BE2C (cell line): Measurements from ENCODE around the gene MRPS11.

Experiments used
- DNase-seq: peaks from one replicate; pipeline ENCODE4 v3.0.0-alpha.2; 2020
- H3K27me3 ChIP-seq: fragments of 250-450 bp; sonication (Bioruptor Pico); 2 replicates; pipeline ENCODE4 v1.5.1; 2020; ENCODE audit warnings: mild to moderate bottlenecking
- H3K36me3 ChIP-seq: fragments of 250-450 bp; sonication (Bioruptor Pico); 2 replicates; pipeline ENCODE4 v1.5.1; 2020; ENCODE audit warnings: mild to moderate bottlenecking
- H3K4me1 ChIP-seq: fragments of 250-450 bp; sonication (Bioruptor Pico); 2 replicates; pipeline ENCODE4 v1.5.1; 2020
- H3K4me3 ChIP-seq: 2 replicates; pipeline ENCODE4 v1.5.1; 2011; ENCODE audit warnings: low read depth, low read length
- H3K9me3 ChIP-seq: fragments of 250-450 bp; sonication (Bioruptor Pico); 2 replicates; pipeline ENCODE4 v1.5.1; 2020
- TF ChIP-seq, protein P1 (sequence below): IDR thresholded peaks from 2 replicates; pipeline ENCODE4 v1.5.1; 2012; ENCODE audit warnings: mild to moderate bottlenecking, low read depth, low read length

MRPS11 gene

DNA sequence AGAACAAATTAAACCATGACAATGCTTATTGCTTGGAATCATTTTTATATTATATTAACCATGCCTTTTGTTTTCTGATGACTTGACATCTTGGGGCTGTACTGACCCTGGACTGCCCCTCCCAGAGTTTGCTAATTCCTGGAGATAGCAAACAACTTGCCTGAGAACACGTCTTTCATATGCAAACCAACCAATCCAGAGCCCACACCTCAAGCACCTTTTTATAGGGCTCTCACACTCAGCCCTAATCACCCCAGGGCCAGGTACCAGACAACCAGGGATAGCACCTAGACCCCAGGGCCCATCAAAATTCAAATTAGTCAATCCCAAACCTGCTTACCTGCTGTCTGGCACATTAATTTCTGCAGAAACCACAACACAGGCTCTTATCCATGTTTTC, 36.9 kb downstream of the MRPS11 start:
- Histone ChIP-seq H3K36me3 (no peaks in the 10 kb centered on the region), H3K4me3 (no peak overlapping the region)
- TF ChIP-seq, protein P1, sequence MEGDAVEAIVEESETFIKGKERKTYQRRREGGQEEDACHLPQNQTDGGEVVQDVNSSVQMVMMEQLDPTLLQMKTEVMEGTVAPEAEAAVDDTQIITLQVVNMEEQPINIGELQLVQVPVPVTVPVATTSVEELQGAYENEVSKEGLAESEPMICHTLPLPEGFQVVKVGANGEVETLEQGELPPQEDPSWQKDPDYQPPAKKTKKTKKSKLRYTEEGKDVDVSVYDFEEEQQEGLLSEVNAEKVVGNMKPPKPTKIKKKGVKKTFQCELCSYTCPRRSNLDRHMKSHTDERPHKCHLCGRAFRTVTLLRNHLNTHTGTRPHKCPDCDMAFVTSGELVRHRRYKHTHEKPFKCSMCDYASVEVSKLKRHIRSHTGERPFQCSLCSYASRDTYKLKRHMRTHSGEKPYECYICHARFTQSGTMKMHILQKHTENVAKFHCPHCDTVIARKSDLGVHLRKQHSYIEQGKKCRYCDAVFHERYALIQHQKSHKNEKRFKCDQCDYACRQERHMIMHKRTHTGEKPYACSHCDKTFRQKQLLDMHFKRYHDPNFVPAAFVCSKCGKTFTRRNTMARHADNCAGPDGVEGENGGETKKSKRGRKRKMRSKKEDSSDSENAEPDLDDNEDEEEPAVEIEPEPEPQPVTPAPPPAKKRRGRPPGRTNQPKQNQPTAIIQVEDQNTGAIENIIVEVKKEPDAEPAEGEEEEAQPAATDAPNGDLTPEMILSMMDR: no peak

DNA sequence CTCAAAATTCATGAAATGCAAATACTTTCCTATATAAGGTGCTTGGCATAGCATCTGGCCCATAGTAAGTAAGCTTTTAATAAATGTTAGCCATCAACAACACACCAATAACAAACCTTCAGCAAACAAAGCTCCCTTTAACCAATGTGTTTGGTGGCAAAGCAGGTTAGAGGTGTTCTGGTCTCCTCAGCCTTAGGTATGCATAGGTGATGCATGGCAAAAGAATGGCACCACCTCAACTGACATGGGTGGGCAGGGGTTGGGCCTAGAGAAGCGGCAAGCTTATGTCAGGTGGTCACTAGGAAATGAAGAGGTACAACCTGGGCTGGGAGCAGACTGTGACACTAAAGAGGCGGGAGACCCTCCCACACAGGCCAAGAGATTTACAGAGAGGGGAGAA, 38.2 kb downstream of the MRPS11 start:
- Histone ChIP-seq H3K9me3 (no peaks in the 10 kb centered on the region), H3K4me3 (no peak overlapping the region), H3K36me3 (peaks cover 6% of the 10 kb centered on the region), H3K4me1 (no peaks in the 10 kb centered on the region), H3K27me3 (no peaks in the 10 kb centered on the region)
- no peak for DNase-seq
- TF ChIP-seq, protein P1: no peak

More for the DNA sequence above, 36.9 kb downstream of the MRPS11 start:
- H3K4me1 ChIP-seq: no peaks in the 10 kb centered on the region
- no peaks in the 10 kb centered on the region for H3K9me3 ChIP-seq
- no peaks in the 10 kb centered on the region for H3K27me3 ChIP-seq
- no peak for DNase-seq

DNA sequence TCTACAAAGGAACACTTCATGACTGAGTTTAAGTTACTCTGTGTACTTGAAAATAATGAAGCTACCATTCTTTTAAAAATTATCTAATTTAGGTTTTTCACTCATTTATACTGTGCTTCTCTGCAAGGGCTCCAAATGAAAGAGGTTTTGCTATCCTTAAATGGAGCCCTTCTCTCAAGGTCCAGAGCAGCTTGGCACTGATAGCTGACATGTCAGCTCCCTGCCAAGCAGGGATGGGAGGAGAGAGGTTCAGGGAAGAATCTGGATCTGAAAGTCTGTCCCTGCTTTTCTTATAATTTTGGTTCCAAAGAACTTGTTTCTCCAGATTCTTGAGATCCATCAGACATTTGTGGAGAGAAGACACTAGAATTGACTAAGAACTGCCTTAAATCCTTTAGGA, 39.1 kb downstream of the MRPS11 start:
- H3K36me3 ChIP-seq: peaks cover 8% of the 10 kb centered on the region
- no peak overlapping the region for H3K4me3 ChIP-seq
- no peaks in the 10 kb centered on the region for H3K4me1 ChIP-seq
- DNase-seq: no peak
- no peaks in the 10 kb centered on the region for H3K9me3 ChIP-seq
- no peaks in the 10 kb centered on the region for H3K27me3 ChIP-seq
- TF ChIP-seq, protein P1: no peak

DNA sequence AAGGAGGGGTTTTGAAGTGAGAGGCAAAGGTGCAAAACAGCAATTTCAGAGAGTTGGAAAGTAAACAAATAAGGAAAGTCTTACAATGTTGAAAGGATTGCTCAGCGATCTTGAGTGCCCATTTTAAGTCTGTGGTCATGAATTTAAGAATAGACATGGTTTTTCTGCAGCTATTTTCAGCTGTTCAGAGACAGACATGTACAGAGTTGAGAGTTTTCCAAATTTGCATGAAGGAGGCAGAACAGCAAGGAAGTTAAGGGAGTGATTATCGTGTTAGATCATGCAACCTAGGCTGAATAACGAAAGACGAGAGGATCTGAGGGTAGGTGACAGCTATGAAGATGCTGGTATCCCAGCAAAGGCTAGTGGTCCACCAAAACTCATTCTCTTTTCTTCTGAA, 41.8 kb downstream of the MRPS11 start:
- no peaks in the 10 kb centered on the region for H3K4me1 ChIP-seq
- no peaks in the 10 kb centered on the region for H3K27me3 ChIP-seq
- TF ChIP-seq, protein P1: no peak
- H3K4me3 ChIP-seq: no peak overlapping the region
- no peaks in the 10 kb centered on the region for H3K9me3 ChIP-seq
- H3K36me3 ChIP-seq: peaks cover 16% of the 10 kb centered on the region
- DNase-seq: no peak

DNA sequence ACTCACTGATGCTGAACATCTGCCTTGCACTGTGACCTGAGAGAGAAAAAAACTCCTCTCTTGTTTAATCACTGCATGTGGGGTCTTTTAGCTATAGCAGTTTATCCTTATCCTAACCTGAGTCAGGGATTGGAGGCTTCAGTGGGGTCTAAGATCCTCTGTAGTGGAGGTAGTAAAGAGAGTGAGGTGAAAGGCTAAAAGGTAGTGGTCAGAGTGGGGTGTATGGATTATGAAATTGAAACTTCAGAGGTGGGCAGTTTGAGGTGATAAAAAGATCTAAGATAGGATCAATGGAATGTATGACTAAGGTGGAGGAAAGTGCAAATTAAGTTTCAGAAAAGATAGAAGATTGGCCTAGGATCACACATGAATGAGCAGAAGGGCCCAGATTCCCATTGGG, 42.5 kb downstream of the MRPS11 start:
- TF ChIP-seq, protein P1: no peak

DNA sequence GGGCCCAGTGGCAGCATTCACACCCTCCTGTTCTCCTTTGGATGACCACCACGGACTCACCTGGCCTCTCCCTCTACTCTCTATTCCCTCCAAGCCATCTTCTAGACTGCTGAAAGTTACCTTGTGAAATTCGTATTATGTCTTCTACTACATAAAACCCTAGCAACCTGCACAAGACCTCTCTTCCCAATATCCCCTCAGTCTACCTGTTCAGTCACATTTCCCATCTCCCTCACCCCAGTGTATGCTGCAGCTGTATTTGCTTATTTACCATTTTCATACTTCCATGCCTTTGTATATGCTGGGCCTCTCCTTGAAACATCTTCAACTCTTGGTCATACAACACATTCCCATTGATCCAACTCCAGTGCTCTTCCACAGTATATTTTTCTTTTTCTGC, 43.7 kb downstream of the MRPS11 start:
- no peak for DNase-seq
- no peaks in the 10 kb centered on the region for H3K4me1 ChIP-seq
- no peaks in the 10 kb centered on the region for H3K9me3 ChIP-seq
- peaks cover 17% of the 10 kb centered on the region for H3K36me3 ChIP-seq
- TF ChIP-seq, protein P1: no peak
- H3K4me3 ChIP-seq: no peak overlapping the region
- H3K27me3 ChIP-seq: no peaks in the 10 kb centered on the region

More for the DNA sequence above, 42.5 kb downstream of the MRPS11 start:
- H3K4me3 ChIP-seq: no peak overlapping the region
- no peaks in the 10 kb centered on the region for H3K4me1 ChIP-seq
- H3K36me3 ChIP-seq: peaks cover 16% of the 10 kb centered on the region
- DNase-seq: no peak
- no peaks in the 10 kb centered on the region for H3K27me3 ChIP-seq
- no peaks in the 10 kb centered on the region for H3K9me3 ChIP-seq
